Stimulated activated CD8-positive, alpha-beta memory T cell treated with anti-CD3 and anti-CD28 coated beads, Interleukin-15, amount 100 ng/mL, for 1 hour (primary cell): ENCODE measurements around the gene TSHZ3.

ENCODE experiments used
- DNase-seq: peaks from one replicate; pipeline ENCODE4 v3.0.0-alpha.2; 2020; ENCODE audit warnings: low read depth

The TSHZ3 gene

DNA sequence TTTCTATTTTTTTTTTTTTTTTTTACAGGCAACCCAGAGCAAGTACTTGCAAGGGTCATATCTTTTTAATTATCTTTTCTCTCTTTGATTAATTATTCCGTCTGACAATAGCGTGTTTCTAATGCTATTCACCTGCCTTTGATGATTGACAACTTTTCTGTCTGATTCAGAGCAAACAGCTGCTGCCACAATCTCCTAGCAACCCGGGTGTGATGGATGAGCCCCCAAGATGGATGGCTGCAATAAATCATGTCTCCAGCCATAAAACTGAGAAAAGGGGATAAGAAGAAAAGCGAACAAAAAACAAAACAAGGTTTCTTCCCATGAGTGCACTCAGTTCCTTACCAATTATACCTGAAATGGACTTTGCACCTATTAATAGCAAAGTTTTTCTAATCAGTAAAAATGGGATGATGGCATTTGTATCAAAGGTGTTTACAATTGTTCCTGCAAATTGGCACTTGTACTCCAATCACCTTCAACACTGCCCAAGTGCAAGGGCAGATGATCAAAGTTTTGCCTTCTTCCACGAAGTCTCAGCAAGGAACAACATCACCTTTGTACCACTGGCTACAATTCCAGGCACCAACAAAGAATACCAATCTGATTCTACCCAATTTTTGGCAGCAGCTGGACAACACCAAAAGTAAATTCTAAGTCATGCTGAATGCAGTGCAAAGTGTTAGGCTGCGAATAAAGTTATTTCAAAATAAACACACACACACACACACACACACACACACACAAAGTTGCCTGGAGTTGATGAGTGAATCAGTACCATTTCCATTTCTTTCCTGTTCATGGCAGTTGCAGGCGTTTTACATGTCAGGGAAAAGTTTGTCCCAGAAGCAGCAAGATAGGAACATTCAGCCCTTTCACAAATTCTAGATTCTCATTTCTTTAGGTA is 12.0 kb downstream of the TSHZ3 start:
- no peak for DNase-seq

DNA sequence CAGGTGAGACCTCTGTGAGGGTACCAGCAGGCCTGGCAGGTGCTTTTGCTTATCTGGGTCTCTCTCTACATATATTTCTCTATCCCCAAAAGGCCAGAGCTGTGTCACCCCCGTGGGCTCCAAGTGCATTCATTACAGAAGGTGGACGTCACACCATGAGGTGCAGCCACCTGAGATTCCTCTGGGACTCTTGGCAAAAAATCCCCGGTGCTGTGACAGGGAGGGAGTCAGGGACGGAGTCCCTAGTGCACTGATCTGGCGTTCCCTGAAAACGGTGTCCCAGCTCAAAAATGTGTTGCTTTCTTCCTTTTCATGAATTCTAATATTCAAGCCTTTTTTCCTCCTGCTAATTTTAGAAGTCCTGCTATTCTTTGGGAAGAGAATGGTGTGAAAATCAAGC is 13.5 kb downstream of the TSHZ3 start:
- no peak for DNase-seq

- DNase-seq: no peak
Measured at GRCh38 chr19:31334849-31335624, 14.2 kb downstream of the TSHZ3 start.

- no peak for DNase-seq
Measured at GRCh38 chr19:31334101-31334848, 15.0 kb downstream of the TSHZ3 start.

GRCh38 chr19:31332096-31332495 is 17.1 kb downstream of the TSHZ3 start:
- DNase-seq: no peak

DNA sequence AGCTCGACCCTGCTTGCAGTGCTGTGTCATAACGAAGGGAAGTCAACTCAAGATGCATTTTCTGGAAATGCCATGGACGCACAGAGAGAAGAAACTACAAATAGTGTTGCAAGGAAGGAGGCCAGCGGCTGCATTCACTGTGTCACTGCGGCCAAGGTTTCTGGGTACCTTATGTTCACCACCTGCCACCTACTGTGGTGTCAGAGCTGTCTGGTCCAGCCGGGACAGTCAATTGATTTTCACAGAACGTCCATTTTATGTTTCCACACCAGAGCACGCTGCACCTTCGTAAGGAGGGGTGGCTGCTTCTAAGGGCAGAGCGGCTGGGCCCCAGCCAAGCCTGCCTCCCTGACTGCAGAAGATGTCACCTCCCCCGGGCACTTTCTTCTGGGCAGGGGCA is 17.7 kb downstream of the TSHZ3 start:
- no peak for DNase-seq

- DNase-seq: no peak
Measured at GRCh38 chr19:31330761-31331160, 18.5 kb downstream of the TSHZ3 start.

DNA sequence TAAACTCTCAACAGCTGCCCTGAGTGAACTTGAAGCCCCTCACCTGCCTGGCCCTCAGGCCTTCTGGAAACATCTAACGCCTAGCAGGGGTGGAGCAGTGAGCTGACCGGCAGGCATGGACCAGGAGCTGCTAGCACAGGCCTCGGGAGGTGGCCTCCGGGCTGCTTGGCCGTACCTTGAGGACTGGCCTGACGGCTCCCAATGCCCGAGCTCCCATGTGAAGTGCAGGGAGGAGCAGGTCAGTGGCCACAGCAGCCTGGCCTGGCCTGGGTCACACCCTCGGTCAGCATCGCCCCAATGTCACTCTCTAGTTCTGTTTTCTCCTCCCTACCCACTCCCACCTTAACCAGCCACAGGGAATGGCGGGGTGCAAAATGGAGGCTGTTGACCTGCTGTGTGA is 19.0 kb downstream of the TSHZ3 start:
- no peak for DNase-seq

GRCh38 chr19:31329819-31330218 is 19.4 kb downstream of the TSHZ3 start:
- DNase-seq: no peak

DNA sequence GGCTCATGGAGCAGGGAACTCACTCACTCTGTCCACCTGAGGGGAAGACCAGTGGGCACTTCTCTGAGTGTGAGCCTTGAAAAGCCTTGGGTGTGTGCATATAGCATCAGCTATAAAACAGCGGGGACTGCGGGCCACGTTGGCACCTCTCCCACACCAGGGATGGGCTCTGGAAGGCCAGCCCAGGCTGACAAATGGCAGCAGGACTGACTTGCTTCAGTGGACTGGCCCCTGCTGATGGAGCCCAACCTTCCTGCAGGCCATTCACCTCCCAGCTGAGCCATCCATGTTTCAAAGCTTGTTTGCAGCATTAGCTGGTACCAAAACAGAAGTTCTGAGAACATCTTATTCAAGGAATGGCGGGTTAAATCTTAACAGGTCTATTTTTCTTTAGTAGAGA is 21.0 kb downstream of the TSHZ3 start:
- no peak for DNase-seq

DNA sequence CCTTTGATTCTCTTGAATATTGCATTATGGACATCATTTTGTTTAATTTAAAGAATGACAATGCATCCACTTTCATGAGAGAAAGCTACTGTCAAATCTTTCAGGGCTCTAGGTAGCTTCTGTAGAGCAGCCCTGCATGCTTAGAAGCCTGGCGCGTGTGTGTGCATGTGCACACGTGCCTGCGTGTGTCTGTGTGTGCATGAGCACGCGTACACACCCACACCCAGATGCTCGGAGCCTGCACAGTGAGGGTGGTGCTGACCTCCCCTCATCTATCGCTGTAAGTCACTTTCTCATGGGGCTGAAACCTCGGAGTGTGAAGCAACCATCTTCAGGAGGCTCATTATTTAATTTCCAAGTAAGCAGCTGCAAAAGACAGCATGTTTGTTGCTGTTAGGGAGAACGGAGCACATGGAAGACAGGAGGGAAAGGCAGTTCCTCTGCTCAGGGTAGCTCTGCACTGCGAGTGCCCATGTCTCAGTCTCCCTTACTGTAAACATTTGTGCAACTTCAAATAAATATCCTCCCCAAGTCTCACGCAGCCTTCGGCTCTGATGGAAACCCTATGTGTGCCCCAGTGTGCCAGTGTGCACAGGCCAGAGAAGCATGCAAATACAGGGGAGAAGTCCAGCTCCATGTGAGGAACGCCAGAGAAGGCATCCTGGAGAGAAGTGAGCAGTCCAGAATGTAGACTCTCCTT is 22.8 kb downstream of the TSHZ3 start:
- DNase-seq: no peak

- no peak for DNase-seq
Measured at GRCh38 chr19:31325342-31325741, 23.9 kb downstream of the TSHZ3 start.

GRCh38 chr19:31319465-31319864 is 29.8 kb downstream of the TSHZ3 start:
- no peak for DNase-seq

DNA sequence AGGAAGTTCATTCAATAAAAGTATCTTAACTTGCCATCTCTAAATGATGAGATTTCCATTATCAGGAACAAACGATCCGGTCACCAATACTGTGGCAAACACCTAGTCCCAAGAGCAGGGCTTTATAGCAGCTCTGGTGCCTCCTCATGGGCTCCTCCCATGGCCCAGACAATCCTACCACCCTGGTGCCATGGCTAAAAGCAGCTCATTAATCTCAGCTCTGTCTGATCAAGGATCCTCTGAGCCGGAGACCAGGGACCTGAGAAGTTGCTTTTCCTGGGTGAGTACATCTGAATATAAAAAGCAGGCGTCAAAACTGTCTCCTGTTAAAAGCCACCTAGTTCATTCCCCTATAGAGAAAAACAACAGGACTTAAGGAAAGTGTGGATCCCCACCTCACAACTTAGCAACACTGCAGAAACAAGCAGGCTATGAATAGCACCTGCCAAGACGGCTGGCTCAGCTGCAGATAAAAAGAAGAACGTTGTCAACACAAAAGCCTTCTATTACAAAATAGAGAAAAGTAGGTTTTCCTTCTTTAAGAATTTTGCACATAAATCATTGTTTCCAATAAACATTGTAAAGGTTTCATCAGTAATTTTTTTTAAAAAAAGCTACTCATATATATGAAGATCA is 30.3 kb downstream of the TSHZ3 start:
- DNase-seq: no peak

- DNase-seq: no peak
Measured at GRCh38 chr19:31317570-31317969, 31.7 kb downstream of the TSHZ3 start.

DNA sequence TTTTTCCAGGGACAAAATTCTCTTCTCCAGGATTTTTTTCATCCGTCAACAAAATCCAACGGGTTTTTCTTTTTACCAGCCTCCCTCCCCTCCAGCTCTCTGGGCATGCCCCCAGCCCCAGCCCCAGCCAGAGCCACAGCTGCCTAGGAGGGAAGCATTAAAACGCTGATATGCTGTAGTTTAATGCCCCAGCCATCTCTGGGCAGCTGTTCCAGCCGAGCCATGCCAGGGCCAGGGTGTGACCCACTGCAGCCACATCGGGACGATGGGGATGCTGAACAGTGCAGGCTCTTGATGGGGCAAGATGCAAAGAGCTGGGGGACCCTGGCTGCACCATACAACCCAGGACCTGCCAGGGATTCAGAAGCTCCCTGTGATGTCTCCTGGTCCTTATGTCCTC is 32.1 kb downstream of the TSHZ3 start:
- no peak for DNase-seq

GRCh38 chr19:31316201-31316951 is 32.9 kb downstream of the TSHZ3 start:
- no peak for DNase-seq

GRCh38 chr19:31315652-31316051 is 33.6 kb downstream of the TSHZ3 start:
- DNase-seq: no peak

GRCh38 chr19:31314849-31315629 is 34.2 kb downstream of the TSHZ3 start:
- DNase-seq: no peak

- DNase-seq: no peak
Measured at GRCh38 chr19:31314156-31314555, 35.1 kb downstream of the TSHZ3 start.
